ENCODE measurements around the gene C10orf105.
A peak's percentile ranks its signal among the peaks of the same experiment; 100 is the strongest.

C10orf105 gene

GRCh38 chr10:71683301-71683700 is 36.3 kb downstream of the C10orf105 start:
- ChIA-PET POLR2A (no interaction called here), CTCF (interaction anchor here (0.6 to 1.6 kb wide), 2 partner anchors 14 to 15 kb away, joined by 3 to 4 read pairs; no protein-coding TSS in a partner anchor)
- no peak for TF ChIP-seq ZFP3 (tag by site-specific recombination; IDR thresholded peaks at IDR 0.05; ENCODE audit: low read depth)
- no peak for TF ChIP-seq ZNF791 (tag by site-specific recombination; IDR thresholded peaks at IDR 0.05)
- TF ChIP-seq ZNF24 (tag by site-specific recombination; IDR thresholded peaks at IDR 0.05), result no peak
- no peak for TF ChIP-seq ZNF501 (tag by site-specific recombination; IDR thresholded peaks at IDR 0.05)
- TF ChIP-seq ZNF211 (tag by site-specific recombination; IDR thresholded peaks at IDR 0.05; ENCODE audit: low read depth), result no peak
- no peak for TF ChIP-seq ZSCAN18 (tag by site-specific recombination; IDR thresholded peaks at IDR 0.05)
- TF ChIP-seq BCL6B (tag by site-specific recombination; IDR thresholded peaks at IDR 0.05), result no peak
- TF ChIP-seq ZNF776 (tag by site-specific recombination; IDR thresholded peaks at IDR 0.05; ENCODE audit: borderline replicate concordance), result no peak
- TF ChIP-seq ZNF280C (tag by site-specific recombination; IDR thresholded peaks at IDR 0.05), result no peak

GRCh38 chr10:71681977-71682376 is 37.6 kb downstream of the C10orf105 start:
- Histone ChIP-seq H3K27ac (ENCODE audit: extremely low read depth, low read depth, low read length) (no peak overlapping the region), H3K4me3 (ENCODE audit: low read depth, low read length) (no peak overlapping the region), H3K4me1 (ENCODE audit: control insufficient read depth, insufficient read depth, low read length) (no peaks in the 10 kb centered on the region), H3K9me3 (ENCODE audit: control insufficient read depth, insufficient read depth, low read depth, low read length) (no peaks in the 10 kb centered on the region), H3K36me3 (ENCODE audit: control insufficient read depth in 2 of 2, insufficient read depth in 1 of 2, low read length in 2 of 2) (no peaks in the 10 kb centered on the region)
- no peak for TF ChIP-seq ZNF521 (tag by site-specific recombination; IDR thresholded peaks at IDR 0.05)
- TF ChIP-seq ZNF596 (tag by site-specific recombination; IDR thresholded peaks at IDR 0.05), result no peak
- no peak for TF ChIP-seq HOXD13 (CRISPR knock-in tag; IDR thresholded peaks at IDR 0.05; ENCODE audit: borderline replicate concordance)
- TF ChIP-seq ZBTB17 (tag by site-specific recombination; IDR thresholded peaks at IDR 0.05), result no peak
- peak; percentile 75 for TF ChIP-seq ZNF768 (tag by site-specific recombination; IDR thresholded peaks at IDR 0.05)
- no peak for TF ChIP-seq KLF16 (tag by site-specific recombination; IDR thresholded peaks at IDR 0.05)
- no peak for TF ChIP-seq ZNF302 (tag by site-specific recombination; IDR thresholded peaks at IDR 0.05; ENCODE audit: low read depth)
- ChIA-PET CTCF (interaction anchor here (0.8 to 1.6 kb wide), 2 partner anchors 15 to 26 kb away, joined by 4 to 5 read pairs; no protein-coding TSS in a partner anchor), POLR2A (no interaction called here)

More at GRCh38 chr10:71683301-71683700, 36.3 kb downstream of the C10orf105 start:
- Histone ChIP-seq H3K27ac (ENCODE audit: extremely low read depth, low read depth, low read length) (no peak overlapping the region), H3K9me3 (ENCODE audit: control insufficient read depth, insufficient read depth, low read depth, low read length) (no peaks in the 10 kb centered on the region), H3K36me3 (ENCODE audit: control insufficient read depth in 2 of 2, insufficient read depth in 1 of 2, low read length in 2 of 2) (no peaks in the 10 kb centered on the region), H3K4me1 (ENCODE audit: control insufficient read depth, insufficient read depth, low read length) (no peaks in the 10 kb centered on the region), H3K4me3 (ENCODE audit: low read depth, low read length) (no peak overlapping the region)

- Histone ChIP-seq H3K4me1 (ENCODE audit: control insufficient read depth, insufficient read depth, low read length) (no peaks in the 10 kb centered on the region), H3K27ac (ENCODE audit: extremely low read depth, low read depth, low read length) (no peak overlapping the region), H3K9me3 (ENCODE audit: control insufficient read depth, insufficient read depth, low read depth, low read length) (no peaks in the 10 kb centered on the region), H3K36me3 (ENCODE audit: control insufficient read depth in 2 of 2, insufficient read depth in 1 of 2, low read length in 2 of 2) (no peaks in the 10 kb centered on the region), H3K4me3 (ENCODE audit: low read depth, low read length) (no peak overlapping the region)
- ChIA-PET POLR2A (no interaction called here), CTCF (interaction anchor here (0.6 to 1.7 kb wide), 4 partner anchors 13 to 262 kb away, joined by 3 to 9 read pairs (median 3); no protein-coding TSS in a partner anchor)
- no peak for TF ChIP-seq SALL2 (tag by site-specific recombination; IDR thresholded peaks at IDR 0.05; ENCODE audit: borderline replicate concordance)
- TF ChIP-seq HIC1 (tag by site-specific recombination; IDR thresholded peaks at IDR 0.05), result no peak
- TF ChIP-seq ZNF529 (tag by site-specific recombination; IDR thresholded peaks at IDR 0.05; ENCODE audit: insufficient replicate concordance), result no peak
- no peak for TF ChIP-seq PRDM6 (tag by site-specific recombination; IDR thresholded peaks at IDR 0.05)
- TF ChIP-seq ZNF580 (tag by site-specific recombination; IDR thresholded peaks at IDR 0.05), result no peak
- TF ChIP-seq ZNF792 (tag by site-specific recombination; IDR thresholded peaks at IDR 0.05), result no peak
These were observed 40.2 kb downstream of the C10orf105 start for GRCh38 chr10:71679425-71679824.
